Endothelial cell of umbilical vein (primary cell): Measurements from ENCODE around the gene ADIG.

Experiments used
- CTCF ChIP-seq, 2 donors: IDR thresholded peaks; 1 replicate in 1 of 2; 2 replicates in 1 of 2; pipeline ENCODE4 v1.5.1; 2011; ENCODE audit warnings: low read length in 2 of 2, mild to moderate bottlenecking in 2 of 2, moderate library complexity in 2 of 2, control low read depth in 1 of 2, inconsistent platforms in 1 of 2, low read depth in 1 of 2; ENCODE audit not compliant: insufficient read depth in 1 of 2; ENCODE audit errors: extremely low read depth in 1 of 2
- EZH2 ChIP-seq: IDR thresholded peaks from 2 replicates; pipeline ENCODE4 v1.6.1; 2012; ENCODE audit warnings: borderline replicate concordance, low read depth, mild to moderate bottlenecking, moderate library complexity, low read length, inconsistent platforms; ENCODE audit not compliant: severe bottlenecking
- FOS ChIP-seq: IDR thresholded peaks from 2 replicates; pipeline ENCODE4 v1.6.1; 2011; ENCODE audit warnings: mild to moderate bottlenecking, low read length, moderate library complexity, borderline replicate concordance; ENCODE audit not compliant: insufficient read depth
- JUN ChIP-seq: IDR thresholded peaks from 2 replicates; pipeline ENCODE4 v1.6.1; 2011; ENCODE audit warnings: borderline replicate concordance, low read depth; ENCODE audit not compliant: insufficient read length, insufficient read depth
- POLR2A ChIP-seq: IDR thresholded peaks from 2 replicates; pipeline ENCODE4 v1.6.1; 2012; ENCODE audit warnings: low read depth, mild to moderate bottlenecking, control low read depth, low read length
- POLR2AphosphoS5 ChIP-seq: IDR thresholded peaks from 2 replicates; pipeline ENCODE4 v1.6.1; 2012; ENCODE audit warnings: low read depth, mild to moderate bottlenecking, control low read depth, low read length, moderate library complexity; ENCODE audit not compliant: insufficient read depth

- TF ChIP-seq CTCF (IDR thresholded peaks at IDR 0.05; ENCODE audit: extremely low read depth in 1 of 2, insufficient read depth in 1 of 2, low read depth in 1 of 2, low read length in 2 of 2) (no peak), POLR2AphosphoS5 (no peak), JUN (no peak), EZH2 (no peak), FOS (no peak), POLR2A (no peak)
Measured at GRCh38 chr20:38548356-38549083, 32.5 kb upstream of the ADIG start.
